ENCODE results near the gene LSP1. TPM values are rescaled to one million over a fixed set of nuclear protein-coding genes. Genes with fewer than 3 reads are reported as not detected.

The LSP1 gene
- total RNA-seq, 1 donor from 2014 or later, result not detected

DNA sequence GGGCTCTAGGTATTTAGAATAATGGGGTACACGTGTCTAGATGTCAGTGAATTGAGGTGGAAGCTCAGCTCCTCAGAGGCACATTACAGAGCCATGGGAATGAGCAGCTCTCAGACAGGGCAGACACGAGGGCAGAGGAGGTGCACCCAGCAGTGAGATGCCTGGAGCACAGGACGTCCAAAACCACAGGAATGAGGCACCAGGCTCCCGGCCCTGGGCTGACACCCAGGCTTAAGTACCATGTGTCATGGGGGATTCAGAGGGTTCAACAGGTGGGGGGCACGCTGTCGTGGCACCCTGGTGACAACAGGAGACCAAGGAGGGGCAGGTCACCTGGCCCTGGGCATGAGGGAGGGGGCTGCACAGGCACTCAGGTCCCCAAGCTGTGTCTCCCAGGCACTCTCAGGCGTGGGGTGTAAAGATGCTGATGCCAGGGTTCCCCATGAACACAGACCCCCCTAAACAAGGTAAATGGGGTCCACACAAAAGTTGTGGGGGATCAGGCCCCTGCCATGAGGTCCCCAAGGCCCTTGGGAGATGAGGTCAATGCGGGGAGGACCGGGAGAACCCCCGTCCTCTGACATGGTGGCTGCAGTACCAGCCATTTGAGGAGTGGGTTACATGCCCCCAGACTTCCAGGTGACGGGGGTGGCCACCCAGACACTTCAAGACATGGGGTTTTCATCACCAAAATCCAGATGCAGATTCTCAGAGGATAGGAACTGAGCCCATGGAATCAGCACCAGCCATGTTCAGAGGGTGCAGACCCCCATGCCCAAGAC, 23.7 kb upstream of the LSP1 start:
- H3K4me3 ChIP-seq (ENCODE audit: low read depth, low read length), result no peak overlapping the region
- TF ChIP-seq, protein P1, sequence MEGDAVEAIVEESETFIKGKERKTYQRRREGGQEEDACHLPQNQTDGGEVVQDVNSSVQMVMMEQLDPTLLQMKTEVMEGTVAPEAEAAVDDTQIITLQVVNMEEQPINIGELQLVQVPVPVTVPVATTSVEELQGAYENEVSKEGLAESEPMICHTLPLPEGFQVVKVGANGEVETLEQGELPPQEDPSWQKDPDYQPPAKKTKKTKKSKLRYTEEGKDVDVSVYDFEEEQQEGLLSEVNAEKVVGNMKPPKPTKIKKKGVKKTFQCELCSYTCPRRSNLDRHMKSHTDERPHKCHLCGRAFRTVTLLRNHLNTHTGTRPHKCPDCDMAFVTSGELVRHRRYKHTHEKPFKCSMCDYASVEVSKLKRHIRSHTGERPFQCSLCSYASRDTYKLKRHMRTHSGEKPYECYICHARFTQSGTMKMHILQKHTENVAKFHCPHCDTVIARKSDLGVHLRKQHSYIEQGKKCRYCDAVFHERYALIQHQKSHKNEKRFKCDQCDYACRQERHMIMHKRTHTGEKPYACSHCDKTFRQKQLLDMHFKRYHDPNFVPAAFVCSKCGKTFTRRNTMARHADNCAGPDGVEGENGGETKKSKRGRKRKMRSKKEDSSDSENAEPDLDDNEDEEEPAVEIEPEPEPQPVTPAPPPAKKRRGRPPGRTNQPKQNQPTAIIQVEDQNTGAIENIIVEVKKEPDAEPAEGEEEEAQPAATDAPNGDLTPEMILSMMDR (conservative IDR thresholded peaks at IDR 0.05; ENCODE audit: low read depth, low read length), result no peak
- DNase-seq (ENCODE audit: low read depth), result peak; percentile 4

DNA sequence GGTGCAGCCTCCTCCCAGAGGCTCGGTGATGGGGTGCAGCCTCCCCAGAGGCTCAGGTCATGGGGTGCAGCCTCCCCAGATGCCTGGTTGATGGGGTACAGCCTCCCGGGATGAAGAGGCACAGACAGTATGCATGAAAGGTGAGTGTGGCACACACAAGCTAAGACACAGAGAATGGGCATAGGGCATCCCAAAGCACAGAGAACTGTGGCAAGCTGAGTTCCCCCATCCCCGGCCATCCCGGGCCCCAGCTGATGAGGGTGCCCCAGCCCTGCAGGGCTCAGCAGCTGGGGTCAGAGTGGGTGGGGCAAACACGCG, 22.9 kb upstream of the LSP1 start:
- TF ChIP-seq, protein P1 (conservative IDR thresholded peaks at IDR 0.05; ENCODE audit: low read depth, low read length), result no peak
- no peak for DNase-seq (ENCODE audit: low read depth)
- no peak overlapping the region for H3K4me3 ChIP-seq (ENCODE audit: low read depth, low read length)

DNA sequence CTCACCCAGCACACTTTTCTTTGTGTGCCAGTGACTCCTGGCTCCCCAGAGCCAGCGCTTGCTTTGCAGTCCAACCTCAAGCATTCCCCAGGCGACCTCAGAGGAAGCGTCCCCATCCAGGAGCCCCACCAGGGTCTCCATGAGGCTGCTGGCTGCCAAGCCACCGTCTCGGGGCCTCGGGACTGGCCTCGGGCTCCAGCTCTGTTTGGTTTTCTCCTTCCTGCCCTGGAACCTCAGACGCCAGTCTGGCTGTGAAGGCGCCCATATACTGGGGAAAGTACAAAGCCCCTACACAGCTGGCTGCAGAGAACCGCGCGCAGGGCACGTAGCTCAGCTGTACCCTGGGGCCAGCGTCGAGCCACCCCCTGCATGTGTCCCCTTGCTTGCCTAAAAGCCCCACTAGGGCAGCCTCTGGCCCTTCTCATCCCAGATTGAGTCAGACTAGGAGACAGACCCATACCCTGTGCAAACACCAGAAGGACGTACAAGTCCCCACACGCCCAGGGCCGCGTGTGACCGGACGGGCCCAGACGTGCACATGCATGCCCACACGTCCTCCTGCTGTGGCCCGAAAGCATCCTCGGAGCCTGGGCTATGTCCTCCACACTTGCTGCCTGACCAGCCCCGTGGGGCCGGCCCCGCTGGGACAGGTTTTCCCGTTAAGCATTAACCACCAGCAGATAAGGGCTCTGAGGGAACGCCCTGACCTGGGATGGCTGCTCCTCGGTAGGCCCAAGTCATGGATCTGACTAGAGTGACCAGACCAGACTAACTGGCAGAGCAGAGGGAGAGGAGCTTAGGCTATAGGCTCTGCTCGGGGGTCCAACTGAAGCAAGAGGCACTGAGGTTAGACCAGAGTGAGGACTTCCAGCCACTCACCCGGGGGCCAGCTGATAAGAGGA, 22.3 kb upstream of the LSP1 start:
- no peak for DNase-seq (ENCODE audit: low read depth)
- TF ChIP-seq, protein P1 (conservative IDR thresholded peaks at IDR 0.05; ENCODE audit: low read depth, low read length), result no peak
- H3K4me3 ChIP-seq (ENCODE audit: low read depth, low read length), result no peak overlapping the region

DNA sequence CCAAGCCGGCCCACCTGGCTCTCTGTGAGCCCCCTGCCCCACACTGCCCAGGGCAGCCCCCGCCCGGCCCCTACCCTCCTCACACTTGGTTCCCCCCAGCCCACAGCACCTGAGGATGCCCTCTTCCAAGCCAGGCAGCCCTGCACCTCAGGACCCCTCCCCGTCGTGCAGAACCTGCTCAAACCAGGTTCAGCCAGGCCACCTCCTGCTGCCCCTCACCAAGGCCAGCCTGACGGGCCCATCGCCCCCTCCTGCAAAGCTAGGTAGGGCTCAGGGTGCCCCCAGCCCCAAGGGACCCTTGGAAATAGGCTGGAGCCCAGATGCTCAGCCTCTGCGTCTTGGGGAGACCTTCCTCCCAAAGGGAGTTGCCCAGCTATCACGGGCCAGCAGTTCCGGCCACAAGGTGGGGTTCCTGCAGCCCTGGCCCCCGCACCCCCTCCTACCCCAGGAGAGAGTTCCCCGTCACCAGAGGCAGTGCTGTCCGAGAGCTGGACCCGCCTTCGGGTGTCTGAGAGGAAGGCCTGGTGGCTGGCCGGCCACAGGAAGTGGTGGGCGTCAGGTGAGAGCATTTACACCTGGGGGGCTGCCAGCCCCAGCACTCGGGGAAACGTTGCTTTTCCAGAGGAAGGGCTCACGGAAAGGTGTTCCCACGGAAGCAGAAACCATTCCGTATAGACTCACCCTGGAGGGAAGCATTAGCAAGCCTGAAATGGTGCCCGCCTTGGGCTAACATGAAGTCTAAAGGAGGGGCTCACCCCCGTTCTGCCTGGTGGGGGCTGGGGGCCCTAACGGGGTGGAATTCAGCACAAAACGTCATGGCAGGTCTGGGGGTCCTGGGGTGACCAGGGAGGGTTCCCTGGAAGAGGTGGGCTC, 21.3 kb upstream of the LSP1 start:
- H3K4me3 ChIP-seq (ENCODE audit: low read depth, low read length), result no peak overlapping the region
- TF ChIP-seq, protein P1 (conservative IDR thresholded peaks at IDR 0.05; ENCODE audit: low read depth, low read length), result no peak
- DNase-seq (ENCODE audit: low read depth), result no peak

DNA sequence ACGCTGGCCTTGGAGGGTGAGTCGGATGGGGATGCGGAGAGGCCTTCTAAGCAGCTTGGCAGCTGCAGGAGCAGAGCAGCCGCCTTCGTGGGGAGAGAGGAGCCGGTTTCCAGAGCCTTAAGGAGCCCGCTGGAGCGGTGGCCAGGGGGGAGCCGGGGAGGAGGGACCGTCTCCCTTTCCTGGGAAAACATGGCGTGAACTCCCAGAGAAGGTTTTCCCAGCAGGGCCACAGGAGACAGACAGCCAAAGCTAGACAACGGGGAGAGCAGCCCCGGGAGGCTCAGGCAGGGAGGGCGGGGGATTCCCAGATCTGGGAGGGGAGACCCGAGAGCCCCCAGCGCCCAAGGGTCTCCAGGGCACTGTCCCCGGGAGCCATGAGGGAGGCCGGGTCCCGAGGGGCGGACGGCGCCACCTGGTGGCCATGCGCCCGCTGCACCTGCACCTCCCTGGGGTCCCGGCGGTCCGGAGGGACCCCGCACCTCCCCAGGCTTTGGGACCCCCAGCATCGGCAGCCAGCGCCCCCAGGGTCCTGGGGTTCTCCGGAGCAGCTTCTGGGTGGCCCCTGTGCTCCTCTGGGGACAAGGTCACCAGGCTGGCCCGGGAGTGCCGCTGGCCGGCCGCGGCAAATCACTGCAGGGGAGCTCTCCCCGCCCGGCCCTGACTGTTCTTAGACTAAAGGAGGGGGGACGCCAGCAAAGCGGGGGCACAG, 20.5 kb upstream of the LSP1 start:
- no peak for DNase-seq (ENCODE audit: low read depth)
- H3K4me3 ChIP-seq (ENCODE audit: low read depth, low read length), result peak overlapping the region; percentile 27
- TF ChIP-seq, protein P1 (conservative IDR thresholded peaks at IDR 0.05; ENCODE audit: low read depth, low read length), result peak; percentile 83

DNA sequence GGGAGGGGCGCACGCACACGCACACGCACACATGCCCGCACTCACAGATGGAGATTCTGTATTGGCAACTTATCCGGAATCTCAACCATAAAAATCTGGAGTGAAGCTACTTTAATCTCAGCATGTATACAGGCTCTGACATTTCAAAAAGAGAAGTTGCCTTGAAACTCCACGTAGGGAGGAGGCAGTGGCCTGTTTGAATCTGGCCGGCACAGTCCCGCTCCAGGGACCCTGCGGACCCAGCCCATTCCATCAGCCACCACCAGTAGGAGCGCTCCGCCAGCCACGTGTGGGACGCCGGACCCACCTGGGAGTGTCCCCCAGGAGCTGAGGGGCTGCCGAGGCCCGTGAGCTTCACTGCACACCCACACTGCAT, 20.0 kb upstream of the LSP1 start:
- H3K4me3 ChIP-seq (ENCODE audit: low read depth, low read length), result no peak overlapping the region
- no peak for DNase-seq (ENCODE audit: low read depth)
- TF ChIP-seq, protein P1 (conservative IDR thresholded peaks at IDR 0.05; ENCODE audit: low read depth, low read length), result no peak

Measured in epithelial cell of proximal tubule (primary cell).